Hepatocyte (in vitro differentiated cells): Measurements from ENCODE around the gene ZBTB5. TPM values are rescaled to one million over a fixed set of nuclear protein-coding genes. Genes with fewer than 3 reads are reported as not detected.
"Not testable (repeated sequence)": the region's sequence is repeated elsewhere in the genome, so short reads cannot be mapped to it uniquely, and the experiment has no call there.

Experiments
- DNase-seq: peaks from one replicate; pipeline ENCODE4 v3.0.0-alpha.2; 2016; ENCODE audit warnings: low spot score
- H2AFZ ChIP-seq: fragments of 200-600 bp; sonication (generic); 2 replicates; pipeline ENCODE4 v1.6.0; 2016; ENCODE audit warnings: antibody characterized with exemption, mild to moderate bottlenecking
- H3K27ac ChIP-seq: fragments of 200-600 bp; sonication (generic); 2 replicates; pipeline ENCODE4 v1.5.1; 2016; ENCODE audit warnings: mild to moderate bottlenecking
- H3K27me3 ChIP-seq: fragments of 200-600 bp; sonication (generic); 2 replicates; pipeline ENCODE4 v1.6.1; 2016
- H3K36me3 ChIP-seq: fragments of 200-600 bp; sonication (generic); replicated peaks from 2 replicates; pipeline ENCODE4 v1.5.1; 2016; ENCODE audit warnings: low read depth; ENCODE audit not compliant: insufficient read depth
- H3K4me1 ChIP-seq: fragments of 200-600 bp; sonication (generic); 2 replicates; pipeline ENCODE4 v1.5.1; 2016; ENCODE audit warnings: mild to moderate bottlenecking, moderate library complexity; ENCODE audit not compliant: insufficient read depth
- H3K4me2 ChIP-seq: fragments of 200-600 bp; sonication (generic); 2 replicates; pipeline ENCODE4 v1.6.0; 2016
- H3K4me3 ChIP-seq: fragments of 200-600 bp; sonication (generic); 2 replicates; pipeline ENCODE4 v1.5.1; 2016; ENCODE audit warnings: mild to moderate bottlenecking
- H3K79me2 ChIP-seq: fragments of 200-600 bp; sonication (generic); 2 replicates; pipeline ENCODE4 v1.6.0; 2017; ENCODE audit warnings: mild to moderate bottlenecking
- H3K9me2 ChIP-seq: fragments of 200-600 bp; sonication (generic); replicated peaks from 2 replicates; pipeline ENCODE4 v1.6.0; 2017; ENCODE audit warnings: mild to moderate bottlenecking; ENCODE audit not compliant: insufficient read depth
- H3K9me3 ChIP-seq: fragments of 200-600 bp; sonication (generic); 2 replicates; pipeline ENCODE4 v1.5.1; 2016; ENCODE audit warnings: low read depth, mild to moderate bottlenecking
- H4K20me1 ChIP-seq: fragments of 200-600 bp; sonication (generic); 2 replicates; pipeline ENCODE4 v1.6.0; 2016; ENCODE audit warnings: mild to moderate bottlenecking; ENCODE audit not compliant: insufficient read depth, poor library complexity, severe bottlenecking
- CTCF ChIP-seq: fragments of 200-600 bp; sonication (generic); IDR thresholded peaks from 2 replicates; pipeline ENCODE4 v1.5.1; 2016; ENCODE audit warnings: antibody characterized with exemption, mild to moderate bottlenecking; ENCODE audit not compliant: poor library complexity
- EZH2 ChIP-seq: fragments of 200-600 bp; sonication (generic); IDR thresholded peaks from 2 replicates; pipeline ENCODE4 v1.6.1; 2016; ENCODE audit warnings: antibody characterized with exemption, mild to moderate bottlenecking, borderline replicate concordance
- EZH2phosphoT487 ChIP-seq: fragments of 200-600 bp; sonication (generic); IDR thresholded peaks from one replicate; pipeline ENCODE4 v1.6.1; 2018; ENCODE audit warnings: antibody characterized with exemption, mild to moderate bottlenecking, low read depth, moderate library complexity; ENCODE audit not compliant: unreplicated experiment, severe bottlenecking
- WGBS: methylation state at CpG from one replicate; pipeline ENCODE4 v1.1.6; 2016; ENCODE audit warnings: low lambda C conversion rate; ENCODE audit errors: missing lambda C conversion rate; 5-methylcytosine and 5-hydroxymethylcytosine counted together
- polyA plus RNA-seq: library from polyadenylated mRNA; unstranded; fragments of >200 nt; fragmentation: Nextera tagmentation; extraction: Ambion mirVana; gene quantifications from 2 replicates; pipeline ENCODE4 v1.2.1, GENCODE V29; 2016
- total RNA-seq: library from RNA; depleted of rRNA; stranded (reverse); fragments of >200 nt; gene quantifications from 2 replicates; pipeline ENCODE4 v1.2.3, GENCODE V29; 2014

Gene ZBTB5
- total and polyA plus RNA-seq, 2 experiments from 2014 or later = 3.8 to 21.8 TPM

GRCh38 chr9:37428345-37428744, 36.9 kb downstream of the ZBTB5 start:
- Histone ChIP-seq H3K36me3 (no peaks in the 10 kb centered on the region), H3K79me2 (peaks cover 26% of the 10 kb centered on the region), H3K4me1 (peaks cover 17% of the 10 kb centered on the region), H2AFZ (no peak overlapping the region), H3K4me2 (no peak overlapping the region), H3K27me3 (no peaks in the 10 kb centered on the region), H4K20me1 (peaks cover 11% of the 10 kb centered on the region), H3K4me3 (no peak overlapping the region), H3K9me2 (no peaks in the 10 kb centered on the region), H3K9me3 (no peaks in the 10 kb centered on the region), H3K27ac (no peak overlapping the region)
- WGBS = 98% methylated on average over 14 of the region's 14 CpGs
- no peak for TF ChIP-seq CTCF
- no peak for TF ChIP-seq EZH2
- TF ChIP-seq EZH2phosphoT487 = no peak
- no peak for DNase-seq

GRCh38 chr9:37426846-37427245, 38.4 kb downstream of the ZBTB5 start:
- no peak for TF ChIP-seq EZH2phosphoT487
- no peak for TF ChIP-seq EZH2
- no peak for TF ChIP-seq CTCF
- H4K20me1 ChIP-seq = peaks cover 11% of the 10 kb centered on the region
- no peaks in the 10 kb centered on the region for H3K27me3 ChIP-seq
- H3K79me2 ChIP-seq = peaks cover 33% of the 10 kb centered on the region
- H3K27ac ChIP-seq = no peak overlapping the region
- H3K4me2 ChIP-seq = no peak overlapping the region
- no peaks in the 10 kb centered on the region for H3K36me3 ChIP-seq
- H2AFZ ChIP-seq = no peak overlapping the region
- H3K4me3 ChIP-seq = no peak overlapping the region
- no peak for DNase-seq
- 93% methylated on average over 6 of the region's 6 CpGs for WGBS
- peaks cover 24% of the 10 kb centered on the region for H3K4me1 ChIP-seq
- H3K9me3 ChIP-seq = no peaks in the 10 kb centered on the region
- H3K9me2 ChIP-seq = no peaks in the 10 kb centered on the region

- Histone ChIP-seq H3K79me2 (peaks cover 33% of the 10 kb centered on the region), H3K4me1 (peaks cover 26% of the 10 kb centered on the region), H4K20me1 (peaks cover 11% of the 10 kb centered on the region)
- not testable (repeated sequence) for H3K9me2 ChIP-seq, H3K4me2 ChIP-seq, H2AFZ ChIP-seq, H3K27ac ChIP-seq, DNase-seq, H3K36me3 ChIP-seq, H3K27me3 ChIP-seq, H3K4me3 ChIP-seq, H3K9me3 ChIP-seq
- WGBS = 98% methylated on average over 15 of the region's 15 CpGs
Measured at GRCh38 chr9:37426431-37426830, 38.8 kb downstream of the ZBTB5 start.

GRCh38 chr9:37425298-37425752, 39.9 kb downstream of the ZBTB5 start:
- WGBS = 92% methylated on average over 11 of the region's 11 CpGs
- H3K36me3 ChIP-seq = no peaks in the 10 kb centered on the region
- no peak overlapping the region for H3K4me2 ChIP-seq
- H4K20me1 ChIP-seq = peaks cover 11% of the 10 kb centered on the region
- H3K4me3 ChIP-seq = no peak overlapping the region
- no peaks in the 10 kb centered on the region for H3K9me2 ChIP-seq
- no peak for DNase-seq
- no peaks in the 10 kb centered on the region for H3K27me3 ChIP-seq
- no peaks in the 10 kb centered on the region for H3K9me3 ChIP-seq
- peaks cover 33% of the 10 kb centered on the region for H3K79me2 ChIP-seq
- TF ChIP-seq EZH2phosphoT487 = no peak
- no peak for TF ChIP-seq CTCF
- no peak for TF ChIP-seq EZH2
- H2AFZ ChIP-seq = no peak overlapping the region
- no peak overlapping the region for H3K27ac ChIP-seq
- H3K4me1 ChIP-seq = peaks cover 23% of the 10 kb centered on the region
